Right atrium auricular region (tissue), 2 donors: ENCODE measurements around the gene FLVCR2. TPM values are rescaled to one million over a fixed set of nuclear protein-coding genes. Genes with fewer than 3 reads are reported as not detected.

ENCODE experiments used
- DNase-seq: peaks from one replicate; pipeline ENCODE4 v3.0.0-alpha.2; 2019; ENCODE audit warnings: low spot score
- H3K27ac ChIP-seq, 2 donors: fragments of 200-600 bp; sonication (generic); 1 replicate in 1 of 2; 2 replicates in 1 of 2; pipeline ENCODE4 v1.5.1; 2016 to 2019
- H3K27me3 ChIP-seq, 2 donors: fragments of 200-600 bp; sonication (generic); one replicate each; pipeline versions ENCODE4 v1.5.1 to v1.6.0; 2017 to 2019
- H3K36me3 ChIP-seq: fragments of 200-600 bp; sonication (generic); one replicate; pipeline ENCODE4 v1.5.1; 2016
- H3K4me1 ChIP-seq, 2 donors: fragments of 200-600 bp; sonication (generic); one replicate each; pipeline versions ENCODE4 v1.5.1 to v1.6.0; 2017 to 2019
- H3K4me3 ChIP-seq, 2 donors: fragments of 200-600 bp; sonication (generic); 1 replicate in 1 of 2; 2 replicates in 1 of 2; pipeline ENCODE4 v1.5.1; 2017 to 2019; ENCODE audit warnings: mild to moderate bottlenecking in 1 of 2, moderate library complexity in 1 of 2
- H3K9me3 ChIP-seq, 2 donors: fragments of 200-600 bp; sonication (generic); one replicate each; pipeline ENCODE4 v1.5.1; 2019
- total RNA-seq, 2 donors: library from RNA; depleted of rRNA; stranded (reverse); fragments of >200 nt; gene quantifications; one replicate each; pipeline ENCODE4 v1.1.0, GENCODE V29; 2016
- TF ChIP-seq, protein P1 (sequence below), 2 donors: fragments of 200-600 bp; sonication (generic); IDR thresholded peaks; one replicate each; pipeline ENCODE4 v1.5.1; 2019; ENCODE audit warnings: antibody characterized with exemption in 2 of 2

The FLVCR2 gene
- total RNA-seq, 2 donors from 2014 or later: 2.2 to 5.5 TPM

DNA sequence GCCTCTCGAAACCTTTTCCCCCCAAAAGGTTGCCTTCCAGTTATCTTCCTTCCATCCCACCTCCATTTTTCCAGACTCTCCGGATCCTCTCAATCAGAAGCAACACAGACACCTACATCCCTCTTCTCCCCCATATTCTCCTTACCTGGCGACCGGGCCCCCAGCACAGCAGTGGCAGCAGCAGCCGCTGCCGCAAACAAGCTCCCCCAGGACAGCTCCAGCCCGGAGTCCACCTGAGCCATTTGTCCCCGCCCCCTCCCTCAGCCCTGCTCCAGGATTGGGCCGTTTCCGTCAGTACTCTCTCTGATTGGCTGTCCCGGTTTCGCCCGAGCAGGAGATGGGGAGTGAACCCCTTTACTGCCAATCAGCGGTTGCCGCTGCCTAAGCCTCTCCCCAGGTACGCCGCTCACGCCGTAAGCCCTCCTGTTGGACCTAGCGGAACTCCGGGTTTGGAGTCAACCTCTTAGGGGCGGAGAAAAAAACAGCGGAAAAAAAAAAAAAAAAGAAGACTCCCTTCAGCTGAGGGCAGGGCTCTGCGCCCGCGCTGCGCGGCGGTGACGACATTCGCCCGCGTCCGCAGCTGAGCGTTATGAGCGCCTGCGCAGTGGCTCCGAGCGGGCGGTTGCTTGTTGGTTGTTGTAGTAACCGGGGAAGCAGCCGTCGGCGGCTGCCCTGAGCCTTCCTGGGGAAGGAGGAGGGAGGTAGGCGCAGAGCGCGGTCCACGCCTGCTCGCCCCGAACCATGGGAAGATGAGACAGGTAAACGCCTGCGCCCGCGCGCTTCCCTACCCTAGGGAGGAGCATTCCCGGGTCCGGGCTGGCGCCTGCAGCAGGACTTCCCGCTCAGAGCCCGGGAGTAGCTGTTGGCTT lies 82.4 kb downstream of the FLVCR2 start, which contains the start of the genes ERG28 and TTLL5:
ERG28 (minus strand) TSS at position 247 of the 869 bp plus-strand sequence. CDS start 3,374 bp downstream, outside the sequence.
TTLL5 (plus strand) TSS at position 617 of the 869 bp plus-strand sequence. CDS start 1,904 bp downstream, outside the sequence.
- Histone ChIP-seq H3K9me3 (no peaks in the 10 kb centered on the region), H3K27ac (peak within 1 kb of the TSS; percentile 80 to 82), H3K27me3 (no peaks in the 10 kb centered on the region), H3K4me3 (peak within 1 kb of the TSS; percentile 73 to 93), H3K4me1 (peaks cover 0 to 16% of the 10 kb centered on the region in 2 donors), H3K36me3 (peaks cover 5% of the 10 kb centered on the region)
- peak; percentile 97 for DNase-seq
- TF ChIP-seq, protein P1, sequence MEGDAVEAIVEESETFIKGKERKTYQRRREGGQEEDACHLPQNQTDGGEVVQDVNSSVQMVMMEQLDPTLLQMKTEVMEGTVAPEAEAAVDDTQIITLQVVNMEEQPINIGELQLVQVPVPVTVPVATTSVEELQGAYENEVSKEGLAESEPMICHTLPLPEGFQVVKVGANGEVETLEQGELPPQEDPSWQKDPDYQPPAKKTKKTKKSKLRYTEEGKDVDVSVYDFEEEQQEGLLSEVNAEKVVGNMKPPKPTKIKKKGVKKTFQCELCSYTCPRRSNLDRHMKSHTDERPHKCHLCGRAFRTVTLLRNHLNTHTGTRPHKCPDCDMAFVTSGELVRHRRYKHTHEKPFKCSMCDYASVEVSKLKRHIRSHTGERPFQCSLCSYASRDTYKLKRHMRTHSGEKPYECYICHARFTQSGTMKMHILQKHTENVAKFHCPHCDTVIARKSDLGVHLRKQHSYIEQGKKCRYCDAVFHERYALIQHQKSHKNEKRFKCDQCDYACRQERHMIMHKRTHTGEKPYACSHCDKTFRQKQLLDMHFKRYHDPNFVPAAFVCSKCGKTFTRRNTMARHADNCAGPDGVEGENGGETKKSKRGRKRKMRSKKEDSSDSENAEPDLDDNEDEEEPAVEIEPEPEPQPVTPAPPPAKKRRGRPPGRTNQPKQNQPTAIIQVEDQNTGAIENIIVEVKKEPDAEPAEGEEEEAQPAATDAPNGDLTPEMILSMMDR (IDR thresholded peaks at IDR 0.05): no peak

DNA sequence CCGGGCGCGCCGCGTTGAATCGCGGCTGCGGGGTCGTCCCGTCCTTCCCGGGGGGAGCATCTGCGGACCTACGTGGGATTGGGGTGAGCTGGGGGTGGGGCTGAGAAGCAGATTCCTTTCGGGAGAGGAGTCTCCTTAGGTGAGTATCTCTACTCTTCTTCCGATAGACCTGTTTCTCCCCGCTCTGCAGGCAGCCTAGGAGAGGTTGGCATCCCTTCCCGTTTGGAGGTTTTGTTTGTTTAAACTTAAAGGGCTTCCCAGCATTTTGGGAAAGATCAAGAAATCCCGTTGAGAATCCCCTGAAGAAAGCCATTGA lies 83.0 kb downstream of the FLVCR2 start:
- H3K9me3 ChIP-seq: no peaks in the 10 kb centered on the region
- H3K4me1 ChIP-seq: peaks cover 0 to 16% of the 10 kb centered on the region in 2 donors
- H3K4me3 ChIP-seq: peak overlapping the region; percentile 73 to 93
- TF ChIP-seq, protein P1 (IDR thresholded peaks at IDR 0.05): no peak
- peaks cover 5% of the 10 kb centered on the region for H3K36me3 ChIP-seq
- H3K27ac ChIP-seq: peak overlapping the region; percentile 80 to 82
- DNase-seq: no peak
- H3K27me3 ChIP-seq: no peaks in the 10 kb centered on the region

DNA sequence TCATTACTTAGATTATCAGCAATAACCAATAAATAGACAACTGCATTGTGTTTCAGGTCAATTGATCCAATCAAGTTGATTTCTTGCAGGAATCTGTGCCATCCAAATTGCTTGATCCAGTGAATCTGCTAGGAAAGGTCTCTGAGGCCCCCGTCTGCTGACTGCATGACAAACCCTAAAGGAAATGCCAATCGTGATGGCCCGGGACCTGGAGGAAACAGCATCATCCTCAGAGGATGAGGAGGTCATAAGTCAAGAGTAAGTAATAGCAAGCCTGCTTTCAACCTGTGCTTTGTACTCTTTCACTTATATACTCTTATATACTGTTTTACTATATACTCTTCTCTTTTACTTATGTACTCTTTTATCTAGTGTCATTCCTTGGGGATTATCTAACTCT lies 84.5 kb downstream of the FLVCR2 start:
- H3K27ac ChIP-seq: no peak overlapping the region
- H3K9me3 ChIP-seq: no peaks in the 10 kb centered on the region
- no peaks in the 10 kb centered on the region for H3K27me3 ChIP-seq
- H3K4me1 ChIP-seq: peaks cover 0 to 16% of the 10 kb centered on the region in 2 donors
- TF ChIP-seq, protein P1 (IDR thresholded peaks at IDR 0.05): no peak
- H3K36me3 ChIP-seq: no peaks in the 10 kb centered on the region
- DNase-seq: no peak
- H3K4me3 ChIP-seq: no peak overlapping the region

DNA sequence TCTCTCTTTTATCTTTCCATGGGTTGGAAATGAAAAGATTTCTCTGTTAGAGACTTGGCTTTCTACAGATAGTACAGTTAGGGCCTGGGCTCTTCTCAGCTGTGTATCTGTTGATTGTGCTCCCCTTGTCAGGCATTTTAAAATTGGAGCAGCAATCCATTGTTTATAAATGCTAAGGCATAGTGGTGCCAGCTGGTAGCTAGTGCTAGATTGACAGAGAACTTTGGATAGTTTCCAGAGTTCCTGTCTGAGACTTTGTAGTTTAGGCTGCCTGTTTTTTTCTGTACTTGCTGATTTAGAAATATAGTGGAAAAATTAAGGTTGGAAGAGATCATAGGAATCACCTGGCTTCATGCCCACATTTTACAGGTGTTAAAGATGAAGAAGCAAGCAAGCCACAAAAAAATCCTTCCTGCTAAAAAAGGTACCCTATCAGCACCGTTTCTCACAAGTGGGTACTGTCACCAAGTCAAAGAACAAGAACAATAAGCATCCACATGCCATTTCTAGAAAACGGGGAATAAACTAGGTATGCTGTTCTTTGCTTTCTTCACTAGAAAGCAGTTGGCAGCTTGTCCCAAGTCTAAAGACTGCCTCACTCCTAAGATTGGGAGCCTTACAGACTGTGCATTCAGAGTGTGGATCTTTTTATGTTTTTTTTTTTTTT lies 88.8 kb downstream of the FLVCR2 start:
- peaks cover 11% of the 10 kb centered on the region for H3K36me3 ChIP-seq
- H3K4me1 ChIP-seq: peaks cover 0 to under 1% of the 10 kb centered on the region in 2 donors
- no peak for DNase-seq
- H3K9me3 ChIP-seq: no peaks in the 10 kb centered on the region
- TF ChIP-seq, protein P1 (IDR thresholded peaks at IDR 0.05): no peak
- H3K27me3 ChIP-seq: no peaks in the 10 kb centered on the region
- no peak overlapping the region for H3K4me3 ChIP-seq
- H3K27ac ChIP-seq: no peak overlapping the region

DNA sequence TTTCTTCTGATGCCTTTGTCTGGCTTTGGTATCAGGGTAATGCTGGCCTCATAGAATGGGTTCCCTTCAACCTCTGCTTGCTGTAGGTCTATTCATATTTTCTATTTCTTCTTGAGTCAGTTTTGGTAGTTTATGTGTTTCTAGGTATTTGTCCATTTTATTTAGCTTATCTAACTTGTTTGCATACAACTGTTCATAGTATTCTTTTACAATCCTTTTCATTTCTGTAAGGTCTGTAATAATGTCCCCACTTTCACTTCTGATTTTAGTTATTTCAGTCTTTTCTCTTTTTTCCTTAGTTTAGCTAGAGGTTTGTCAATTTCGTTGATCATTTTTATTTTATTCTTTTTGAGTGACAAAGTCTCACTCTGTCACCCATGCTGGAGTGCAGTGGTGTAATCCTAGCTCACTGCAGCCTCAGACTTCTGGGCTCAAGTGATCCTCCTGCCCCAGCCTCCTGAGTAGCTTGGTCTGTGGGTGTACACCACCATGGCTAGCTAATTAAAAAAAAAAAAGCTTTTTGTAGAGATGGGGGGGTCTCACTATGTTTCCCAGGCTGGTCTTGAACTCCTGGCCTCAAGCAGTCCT lies 94.3 kb downstream of the FLVCR2 start:
- H3K27ac ChIP-seq: no peak overlapping the region
- H3K27me3 ChIP-seq: no peaks in the 10 kb centered on the region
- H3K9me3 ChIP-seq: no peaks in the 10 kb centered on the region
- TF ChIP-seq, protein P1 (IDR thresholded peaks at IDR 0.05): no peak
- H3K4me1 ChIP-seq: no peaks in the 10 kb centered on the region
- DNase-seq: no peak
- H3K4me3 ChIP-seq: no peak overlapping the region
- peaks cover 11% of the 10 kb centered on the region for H3K36me3 ChIP-seq
